Prostate gland (tissue), 2 donors: ENCODE data around the gene IQCF5.

ENCODE experiments used
- POLR2A ChIP-seq: fragments of 450-650 bp; IDR thresholded peaks from one replicate; pipeline ENCODE4 v1.6.1; 2016; ENCODE audit warnings: antibody characterized with exemption, mild to moderate bottlenecking
- POLR2AphosphoS5 ChIP-seq: sonication (generic); formaldehyde crosslinking; IDR thresholded peaks from one replicate; pipeline ENCODE4 v1.6.1; 2017; ENCODE audit warnings: antibody characterized with exemption
- TF ChIP-seq, protein P1 (sequence below), 4 experiments: fragments of 200-600 bp in 2 of 4; fragments of 450-650 bp in 2 of 4; sonication (generic) in 2 of 4; IDR thresholded peaks; 1 replicate in 3 of 4; 2 replicates in 1 of 4; pipeline ENCODE4 v1.5.1; 2016 to 2019; ENCODE audit warnings: antibody characterized with exemption in 4 of 4, mild to moderate bottlenecking in 2 of 4, moderate library complexity in 2 of 4

DNA sequence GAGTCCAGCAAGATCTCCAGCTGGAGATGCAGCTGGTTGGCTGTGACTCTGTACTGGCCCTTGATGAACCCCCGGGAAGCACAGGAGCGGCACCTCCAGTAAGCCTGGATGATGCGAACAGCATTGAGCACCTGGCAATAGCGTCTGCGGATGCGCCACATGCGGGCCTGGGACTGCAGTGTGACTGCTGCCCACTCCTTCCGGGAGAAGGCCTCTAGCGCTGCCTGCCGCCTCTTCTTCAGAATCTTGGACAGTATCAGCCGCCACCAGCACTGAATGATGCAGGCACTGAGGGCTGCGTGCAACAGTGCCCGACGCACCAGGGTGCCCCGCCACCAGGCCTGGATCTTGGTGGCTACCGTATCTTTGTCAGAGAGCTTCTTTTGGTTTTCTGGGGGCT lies 19.5 kb upstream of the IQCF5 start:
- TF ChIP-seq, protein P1, sequence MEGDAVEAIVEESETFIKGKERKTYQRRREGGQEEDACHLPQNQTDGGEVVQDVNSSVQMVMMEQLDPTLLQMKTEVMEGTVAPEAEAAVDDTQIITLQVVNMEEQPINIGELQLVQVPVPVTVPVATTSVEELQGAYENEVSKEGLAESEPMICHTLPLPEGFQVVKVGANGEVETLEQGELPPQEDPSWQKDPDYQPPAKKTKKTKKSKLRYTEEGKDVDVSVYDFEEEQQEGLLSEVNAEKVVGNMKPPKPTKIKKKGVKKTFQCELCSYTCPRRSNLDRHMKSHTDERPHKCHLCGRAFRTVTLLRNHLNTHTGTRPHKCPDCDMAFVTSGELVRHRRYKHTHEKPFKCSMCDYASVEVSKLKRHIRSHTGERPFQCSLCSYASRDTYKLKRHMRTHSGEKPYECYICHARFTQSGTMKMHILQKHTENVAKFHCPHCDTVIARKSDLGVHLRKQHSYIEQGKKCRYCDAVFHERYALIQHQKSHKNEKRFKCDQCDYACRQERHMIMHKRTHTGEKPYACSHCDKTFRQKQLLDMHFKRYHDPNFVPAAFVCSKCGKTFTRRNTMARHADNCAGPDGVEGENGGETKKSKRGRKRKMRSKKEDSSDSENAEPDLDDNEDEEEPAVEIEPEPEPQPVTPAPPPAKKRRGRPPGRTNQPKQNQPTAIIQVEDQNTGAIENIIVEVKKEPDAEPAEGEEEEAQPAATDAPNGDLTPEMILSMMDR (IDR thresholded peaks at IDR 0.05) = no peak
- TF ChIP-seq POLR2AphosphoS5 (no peak), POLR2A (no peak)
